ENCODE results near the gene ARHGAP29.
"Not testable (repeated sequence)": the region's sequence is repeated elsewhere in the genome, so short reads cannot be mapped to it uniquely, and the experiment has no call there.

DNA sequence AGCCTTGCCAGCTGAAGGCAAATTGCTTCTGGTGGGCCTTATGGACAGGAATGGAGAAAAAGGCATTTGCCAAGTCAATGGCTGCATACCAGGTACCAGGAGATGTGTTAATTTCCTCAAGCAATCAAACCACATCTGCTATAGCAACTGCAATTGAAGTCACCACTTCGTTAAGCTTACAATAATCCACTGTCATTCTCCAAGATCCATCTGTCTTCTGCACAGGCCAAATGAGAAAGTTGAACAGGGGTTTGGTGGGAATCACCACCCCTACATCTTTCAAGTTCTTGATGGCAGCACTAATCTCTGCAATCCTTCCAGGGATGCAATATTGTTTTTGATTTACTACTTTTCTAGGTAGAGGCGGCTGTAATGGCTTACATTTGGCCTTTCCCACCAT lies 72.5 kb downstream of the ARHGAP29 start:
- TF ChIP-seq, protein P1, sequence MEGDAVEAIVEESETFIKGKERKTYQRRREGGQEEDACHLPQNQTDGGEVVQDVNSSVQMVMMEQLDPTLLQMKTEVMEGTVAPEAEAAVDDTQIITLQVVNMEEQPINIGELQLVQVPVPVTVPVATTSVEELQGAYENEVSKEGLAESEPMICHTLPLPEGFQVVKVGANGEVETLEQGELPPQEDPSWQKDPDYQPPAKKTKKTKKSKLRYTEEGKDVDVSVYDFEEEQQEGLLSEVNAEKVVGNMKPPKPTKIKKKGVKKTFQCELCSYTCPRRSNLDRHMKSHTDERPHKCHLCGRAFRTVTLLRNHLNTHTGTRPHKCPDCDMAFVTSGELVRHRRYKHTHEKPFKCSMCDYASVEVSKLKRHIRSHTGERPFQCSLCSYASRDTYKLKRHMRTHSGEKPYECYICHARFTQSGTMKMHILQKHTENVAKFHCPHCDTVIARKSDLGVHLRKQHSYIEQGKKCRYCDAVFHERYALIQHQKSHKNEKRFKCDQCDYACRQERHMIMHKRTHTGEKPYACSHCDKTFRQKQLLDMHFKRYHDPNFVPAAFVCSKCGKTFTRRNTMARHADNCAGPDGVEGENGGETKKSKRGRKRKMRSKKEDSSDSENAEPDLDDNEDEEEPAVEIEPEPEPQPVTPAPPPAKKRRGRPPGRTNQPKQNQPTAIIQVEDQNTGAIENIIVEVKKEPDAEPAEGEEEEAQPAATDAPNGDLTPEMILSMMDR (IDR thresholded peaks at IDR 0.05), result not testable (repeated sequence)
- TF ChIP-seq POLR2A (IDR thresholded peaks at IDR 0.05), result not testable (repeated sequence)
